Fibroblast of skin of back (primary cell): ENCODE results near the gene BMS1.
"Not testable (repeated sequence)": the region's sequence is repeated elsewhere in the genome, so short reads cannot be mapped to it uniquely, and the experiment has no call there.

Experiments used
- DNase-seq: peaks from one replicate; pipeline ENCODE4 v3.0.0-alpha.2; 2013

BMS1 gene

DNA sequence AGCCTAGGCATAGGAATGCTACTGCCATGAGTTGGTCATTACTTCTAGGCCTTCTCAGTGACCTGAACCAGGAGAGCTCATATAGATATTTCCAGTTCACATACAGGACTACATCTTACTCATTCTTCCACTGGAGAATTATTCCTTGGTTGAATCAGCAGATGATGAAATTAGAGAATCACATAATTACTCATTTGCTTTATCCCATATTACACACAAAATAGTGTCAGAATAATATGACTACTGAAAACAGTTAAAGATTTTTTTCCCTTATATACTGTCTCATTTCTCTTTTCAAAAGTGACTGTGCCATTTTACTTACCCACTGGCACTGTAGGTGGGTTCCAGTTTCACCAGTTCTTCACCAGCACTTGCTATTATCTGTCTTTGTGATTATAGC, 18.5 kb downstream of the BMS1 start:
- no peak for DNase-seq

DNA sequence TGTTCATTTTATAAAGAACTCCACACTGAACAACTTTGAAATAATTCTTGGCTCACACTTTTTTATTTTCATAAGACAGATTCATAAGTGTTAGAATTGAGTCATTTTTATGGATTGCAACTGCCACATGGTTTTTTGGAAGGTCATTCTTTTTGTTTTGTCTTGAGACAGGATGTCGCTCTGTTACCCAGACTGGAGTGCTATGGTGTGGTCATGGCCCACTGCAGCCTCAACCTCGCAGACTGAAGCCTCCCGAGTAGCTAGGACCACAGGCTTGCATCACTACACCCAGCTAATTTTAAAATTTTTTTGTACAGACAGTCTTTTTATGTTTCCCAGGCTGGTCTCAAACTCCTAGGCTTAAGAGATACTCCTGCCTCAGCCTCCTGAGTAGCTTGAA, 20.3 kb downstream of the BMS1 start:
- DNase-seq = peak; percentile 56

DNA sequence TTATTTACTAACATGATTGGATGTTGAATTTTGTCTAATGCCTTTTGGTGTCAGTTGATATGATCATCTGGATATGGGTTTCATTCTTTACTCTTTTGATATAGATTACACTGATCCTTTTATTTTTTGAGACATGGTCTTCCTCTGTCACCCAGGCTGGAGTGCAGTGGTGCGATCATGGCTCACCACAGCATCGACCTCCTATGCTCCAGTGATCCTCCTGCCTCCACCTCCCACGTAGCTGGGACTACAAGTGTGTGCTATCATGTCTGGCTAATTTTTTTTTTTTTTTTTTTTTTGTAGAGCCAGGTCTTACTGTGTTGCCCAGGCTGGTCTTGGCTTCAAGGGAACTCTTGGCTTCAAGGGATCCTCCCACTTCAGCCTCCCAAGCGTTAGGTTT, 27.1 kb downstream of the BMS1 start:
- no peak for DNase-seq

DNA sequence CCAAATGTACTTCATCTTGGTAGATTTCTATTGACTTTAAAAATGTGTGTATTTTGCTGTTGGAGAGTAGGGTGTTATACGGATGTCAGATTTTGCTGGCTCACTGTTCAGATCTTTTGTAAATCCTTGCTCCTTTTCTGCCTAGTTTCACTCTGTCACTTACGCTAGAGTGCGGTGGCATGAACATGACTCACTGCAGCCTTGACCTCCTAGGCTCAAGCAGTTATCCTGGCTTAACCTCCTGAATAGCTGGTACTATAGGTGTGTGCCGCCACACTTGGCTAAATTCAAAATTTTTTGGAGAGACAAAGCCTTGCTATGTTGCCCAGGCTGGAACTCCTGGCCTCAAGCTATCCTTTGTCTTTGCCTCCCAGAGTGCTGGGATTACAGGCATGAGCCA, 29.4 kb downstream of the BMS1 start:
- no peak for DNase-seq

DNA sequence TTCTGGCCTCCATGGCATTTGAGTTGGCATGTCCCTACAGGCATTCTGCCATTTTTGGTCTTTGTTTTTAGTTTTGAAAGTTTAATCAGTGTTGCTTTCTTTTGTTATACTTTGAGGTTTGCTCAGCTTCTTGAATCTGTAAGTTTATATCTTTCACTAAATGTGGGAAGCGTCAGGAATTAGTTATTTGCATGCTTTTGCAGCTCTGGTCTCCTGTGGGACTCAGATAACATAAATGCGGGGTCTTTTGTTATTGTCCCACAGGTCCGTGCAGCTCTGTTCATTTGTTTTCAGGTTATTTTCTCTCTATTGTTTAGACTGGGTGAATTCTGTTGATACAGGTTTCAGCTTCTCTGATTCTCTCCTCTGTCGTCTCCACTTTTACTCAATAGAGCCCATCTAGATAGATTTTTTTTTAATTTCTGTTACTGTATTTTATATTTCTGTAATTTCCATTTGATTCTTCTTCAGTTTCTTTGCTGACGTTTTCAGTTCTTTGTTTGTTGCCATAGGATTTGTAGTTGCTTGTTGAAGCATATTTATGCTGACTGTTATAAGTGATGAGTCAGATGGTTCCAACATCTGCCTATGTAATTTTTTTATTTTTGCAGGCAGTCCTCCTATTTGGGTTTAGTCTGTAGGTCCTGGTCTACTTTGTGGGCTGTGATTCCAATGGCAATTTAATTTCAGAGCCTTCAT, 31.5 kb downstream of the BMS1 start:
- not testable (repeated sequence) for DNase-seq

DNA sequence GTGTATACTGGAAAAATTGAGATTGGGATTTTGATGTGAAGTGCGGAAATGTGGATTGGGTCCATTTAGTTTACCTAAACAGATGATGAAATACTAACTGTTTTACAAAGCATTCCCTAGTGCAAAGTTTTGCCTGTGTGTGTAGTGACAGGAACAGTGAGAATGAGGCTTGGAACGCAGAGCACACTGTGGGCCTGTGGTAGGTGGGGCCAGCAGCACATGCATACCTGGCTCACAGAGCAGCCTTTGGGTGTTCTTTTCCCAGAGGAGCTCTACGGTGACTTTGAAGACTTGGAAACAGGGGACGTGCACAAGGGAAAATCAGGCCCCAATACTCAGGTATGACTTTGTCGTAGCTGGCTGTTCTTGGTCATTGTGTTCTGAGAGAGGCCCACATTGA, 33.7 kb downstream of the BMS1 start:
- not testable (repeated sequence) for DNase-seq

DNA sequence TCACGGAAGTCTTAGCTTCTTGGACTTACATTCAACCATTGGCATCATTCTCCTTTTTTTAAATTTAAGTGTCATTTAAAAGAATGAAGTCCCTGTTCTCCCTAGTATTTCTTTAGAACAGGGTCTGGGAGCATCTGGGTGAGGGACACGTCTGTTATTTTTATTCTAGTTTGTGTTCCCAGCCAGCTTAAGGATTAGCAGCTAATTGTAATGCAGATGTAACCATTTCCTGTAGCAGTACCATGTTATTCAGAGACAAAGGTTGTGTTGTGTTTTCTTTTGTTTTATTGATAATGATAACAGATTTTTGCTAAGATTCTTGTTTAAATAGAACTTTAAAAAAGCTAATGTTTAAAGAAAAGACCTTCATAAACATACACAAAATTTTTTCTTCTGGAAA, 34.3 kb downstream of the BMS1 start:
- no peak for DNase-seq

DNA sequence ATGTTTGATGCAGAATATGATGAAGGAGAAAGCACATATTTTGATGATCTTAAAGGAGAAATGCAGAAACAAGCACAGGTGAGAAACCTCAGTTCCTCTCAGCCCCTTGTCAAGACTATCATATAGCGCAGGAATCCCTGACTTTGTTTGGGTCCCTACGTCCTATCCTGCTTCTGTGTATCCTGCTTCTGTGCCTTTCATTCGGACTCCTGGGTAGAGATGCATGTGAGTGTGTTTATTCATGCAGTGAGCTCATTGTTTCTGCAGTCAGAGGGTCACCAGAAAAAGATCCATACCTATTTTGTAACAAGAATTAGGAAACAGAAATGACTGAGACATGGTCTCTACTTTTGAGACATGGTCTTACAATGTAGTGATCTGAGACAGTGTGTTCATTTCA, 34.8 kb downstream of the BMS1 start:
- DNase-seq = not testable (repeated sequence)

DNA sequence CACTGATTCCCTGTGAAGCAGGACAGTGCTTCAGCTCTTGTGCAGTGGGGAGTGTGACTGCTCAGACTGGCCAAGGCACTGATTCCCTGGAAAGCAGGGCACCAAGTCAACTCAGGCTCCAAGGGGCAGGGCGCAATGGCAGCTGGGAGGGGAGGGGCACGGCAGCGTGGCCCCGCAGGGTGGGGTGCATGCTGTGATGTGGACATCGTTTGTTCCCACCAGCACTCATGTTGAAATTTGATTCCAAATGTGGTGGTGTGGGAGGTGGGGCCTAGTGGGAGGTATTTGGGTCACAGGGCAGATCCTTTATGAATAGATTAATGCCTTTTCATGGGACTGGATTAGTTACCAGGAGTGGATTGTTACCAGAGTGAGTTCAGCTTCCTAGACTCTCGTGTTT, 44.2 kb downstream of the BMS1 start:
- not testable (repeated sequence) for DNase-seq

DNA sequence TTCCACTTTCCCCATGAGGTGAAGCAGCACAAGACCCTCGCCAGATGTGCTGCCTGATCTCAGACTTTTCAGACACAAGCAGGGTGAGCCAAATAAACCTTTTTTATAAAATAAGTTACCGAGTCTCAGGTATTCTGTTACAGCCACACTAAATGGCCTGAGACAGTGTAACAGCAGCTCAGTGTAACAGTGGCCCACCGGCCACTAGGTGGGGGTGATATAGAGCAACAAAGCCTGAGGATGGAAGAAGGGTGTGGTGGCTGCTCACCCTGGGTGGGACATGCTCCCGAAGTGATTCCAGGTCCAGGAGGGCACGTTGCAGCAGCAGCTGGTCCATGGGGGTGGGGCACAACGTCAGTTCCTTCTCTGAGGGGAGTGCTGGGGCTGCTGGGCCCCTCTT, 44.6 kb downstream of the BMS1 start:
- DNase-seq = no peak

DNA sequence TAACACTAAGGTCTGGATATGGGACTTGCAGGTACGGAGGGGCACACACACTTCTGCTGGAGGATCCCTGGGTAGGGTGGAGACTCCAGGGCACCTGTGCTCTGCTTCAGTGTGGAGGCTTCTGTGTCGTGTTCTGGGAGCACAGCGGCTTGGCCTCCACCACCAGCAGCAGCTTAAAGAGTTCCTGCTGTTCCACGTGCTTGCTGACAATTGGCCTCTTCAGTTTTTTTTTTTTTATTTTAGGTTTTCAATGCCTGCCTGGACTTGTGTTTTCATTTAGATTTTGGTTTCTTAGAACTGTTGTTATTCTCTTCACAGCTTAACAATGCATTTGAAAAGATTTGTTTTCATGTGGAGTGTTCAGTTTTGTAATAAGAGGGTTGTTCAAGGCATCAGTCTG, 45.8 kb downstream of the BMS1 start:
- not testable (repeated sequence) for DNase-seq

DNA sequence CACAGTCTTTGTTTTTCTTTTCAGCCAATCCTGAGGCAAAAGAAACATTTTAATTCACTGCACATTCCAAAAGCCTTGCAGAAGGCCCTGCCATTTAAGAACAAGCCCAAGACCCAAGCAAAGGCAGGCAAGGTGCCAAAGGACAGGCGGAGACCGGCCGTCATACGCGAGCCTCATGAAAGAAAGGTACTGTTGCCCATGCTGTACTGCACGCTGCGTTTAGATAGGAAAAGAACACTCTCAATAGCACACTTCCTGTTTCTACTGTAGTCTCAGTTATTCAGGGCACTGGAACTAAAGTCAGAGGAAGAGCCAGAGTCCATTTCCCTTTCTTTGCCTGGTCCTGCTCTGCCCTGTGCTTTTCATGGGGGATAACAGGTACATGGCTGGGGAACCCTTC, 47.6 kb downstream of the BMS1 start:
- DNase-seq = no peak

DNA sequence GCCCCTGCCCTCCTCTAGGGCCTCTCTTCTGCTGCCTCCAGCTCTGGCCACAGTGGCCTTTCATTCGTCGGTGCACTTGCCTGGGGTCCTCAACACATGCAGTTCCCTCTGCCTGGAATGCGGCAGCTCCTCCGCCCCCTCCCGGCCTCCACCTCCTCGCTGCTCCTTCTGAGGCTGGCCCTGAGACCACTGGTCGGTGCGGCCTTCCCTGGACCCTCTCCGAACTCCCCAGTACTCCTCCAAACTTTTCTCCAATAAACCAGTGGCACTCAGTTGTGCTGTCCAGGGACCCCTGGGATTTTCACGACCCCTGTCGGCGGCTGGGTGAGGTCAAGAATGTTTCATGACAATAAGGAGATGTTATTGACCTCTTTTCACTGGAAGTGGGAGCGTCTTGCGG, 53.5 kb downstream of the BMS1 start:
- no peak for DNase-seq

DNA sequence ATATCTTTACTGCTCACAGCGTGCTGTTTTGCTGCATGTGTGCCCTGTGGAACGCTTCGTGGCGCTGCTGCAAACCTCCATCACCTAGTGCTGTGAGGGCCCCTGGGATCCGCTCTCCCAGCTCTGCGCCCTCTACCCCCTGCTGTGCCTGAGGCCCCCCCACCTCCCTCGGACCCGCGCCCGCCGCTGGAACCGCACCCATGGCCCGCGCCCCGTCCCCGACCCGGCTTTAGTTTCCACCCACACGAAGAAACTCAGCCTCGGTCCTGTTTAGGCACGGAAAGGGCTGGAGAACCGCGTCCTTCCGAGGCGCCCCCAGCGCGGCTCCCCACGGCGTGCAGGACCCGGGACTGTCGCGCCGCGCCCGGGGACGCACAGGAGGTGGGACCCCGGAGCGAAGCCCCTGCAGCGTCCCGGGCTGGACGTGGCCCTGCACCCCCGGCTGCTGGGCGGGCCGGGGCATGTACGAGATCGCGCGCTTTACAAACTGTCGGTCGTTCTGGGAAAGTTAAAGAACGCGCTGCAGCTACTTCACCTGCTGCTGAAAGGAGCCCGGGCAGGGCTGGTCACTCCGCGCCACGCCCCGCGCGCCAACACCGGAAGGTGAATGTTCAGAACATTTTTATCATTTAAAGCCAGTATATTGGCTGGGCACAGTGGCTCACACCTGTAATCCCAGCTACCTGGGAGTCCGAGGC, 54.3 kb downstream of the BMS1 start:
- peak; percentile 3 for DNase-seq

DNA sequence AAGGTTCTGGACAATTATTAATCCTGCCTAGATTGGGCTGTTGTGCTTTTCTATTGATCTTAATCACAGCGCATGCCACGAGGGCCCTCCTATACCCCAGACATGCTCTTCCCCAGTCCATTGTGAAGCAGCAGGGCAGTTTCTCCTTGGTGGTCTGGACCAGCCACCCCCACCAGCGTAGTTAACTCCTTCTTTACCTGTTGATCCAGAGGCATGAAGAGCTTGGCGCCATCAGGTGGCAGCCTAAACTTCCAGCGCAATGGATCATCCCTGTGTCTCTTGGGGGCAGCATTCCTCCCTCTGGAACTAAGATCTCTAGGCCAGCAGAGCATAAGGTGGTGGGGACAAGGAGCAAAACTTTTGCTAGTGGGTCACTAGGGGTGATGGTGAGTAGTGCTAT, 62.2 kb downstream of the BMS1 start:
- DNase-seq = not testable (repeated sequence)

DNA sequence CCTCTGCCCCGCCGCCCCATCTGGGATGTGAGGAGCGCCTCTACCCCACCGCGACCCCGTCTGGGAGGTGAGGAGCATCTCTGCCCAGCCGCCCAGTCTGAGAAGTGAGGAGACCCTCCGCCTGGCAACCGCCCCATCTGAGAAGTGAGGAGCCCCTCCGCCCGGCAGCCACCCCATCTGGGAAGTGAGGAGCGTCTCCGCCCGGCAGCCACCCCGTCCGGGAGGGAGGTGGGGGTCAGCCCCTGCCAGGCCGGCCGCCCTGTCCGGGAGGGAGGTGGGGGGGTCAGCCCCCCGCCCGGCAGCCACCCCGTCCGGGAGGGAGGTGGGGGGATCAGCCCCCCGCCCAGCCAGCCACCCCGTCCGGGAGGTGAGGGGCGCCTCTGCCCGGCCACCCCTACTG, 64.7 kb downstream of the BMS1 start:
- DNase-seq = not testable (repeated sequence)

DNA sequence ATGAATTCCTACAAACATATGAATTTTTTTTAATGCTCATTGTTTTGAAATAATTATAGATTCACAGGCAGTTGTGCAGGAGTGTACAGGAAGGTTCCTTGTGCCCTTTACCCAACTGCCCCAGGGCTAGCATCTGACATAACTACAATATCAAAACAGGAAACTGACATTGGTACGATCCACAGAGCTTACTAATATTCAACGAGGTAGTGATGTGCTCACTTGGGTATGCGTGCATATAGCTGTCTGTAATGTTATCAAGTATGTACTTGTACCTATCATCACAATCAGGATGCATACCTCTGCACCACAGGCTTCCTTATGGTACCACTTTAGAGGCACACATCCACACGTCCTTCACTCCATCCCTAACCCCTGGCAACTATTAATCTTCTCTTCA, 68.3 kb downstream of the BMS1 start:
- DNase-seq = no peak

DNA sequence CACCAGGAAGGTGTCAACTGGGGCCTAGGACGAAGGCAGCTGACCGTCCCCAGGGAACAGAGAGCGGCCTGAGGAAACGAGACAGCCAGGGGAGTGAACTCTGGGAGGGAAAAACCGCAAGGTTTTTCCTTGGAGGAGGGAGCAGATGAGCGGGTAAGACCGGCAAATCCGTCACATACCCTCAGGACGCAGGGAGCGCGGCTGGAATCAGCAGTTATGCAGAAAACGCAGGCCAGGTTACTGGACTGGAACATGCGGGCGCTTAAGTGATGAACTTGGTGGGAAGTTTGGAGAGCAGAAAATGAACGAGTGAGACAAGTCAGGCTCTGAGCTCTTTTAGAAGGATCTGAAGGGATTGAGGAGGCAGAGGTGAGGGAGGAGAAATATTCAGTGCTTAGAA, 76.7 kb downstream of the BMS1 start:
- DNase-seq = no peak

DNA sequence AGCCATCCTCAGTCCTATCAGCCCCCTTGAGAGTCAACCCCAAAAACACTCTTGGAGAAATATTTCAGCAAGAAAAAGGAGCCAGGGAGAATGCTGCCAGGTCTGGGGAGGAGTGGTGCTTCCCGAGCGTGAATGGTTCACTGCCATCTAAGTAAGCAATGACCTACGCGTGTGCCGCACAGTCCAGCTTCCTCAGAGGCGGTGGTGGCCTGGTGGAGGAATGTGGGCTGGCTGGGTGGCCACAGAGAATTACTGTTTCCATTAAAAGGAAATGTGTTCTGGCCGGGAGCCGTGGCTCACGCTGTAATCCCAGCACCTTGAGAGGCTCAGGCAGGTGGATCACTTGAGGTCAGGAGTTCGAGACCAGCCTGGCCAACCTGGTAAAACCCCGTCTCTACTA, 77.4 kb downstream of the BMS1 start:
- DNase-seq = not testable (repeated sequence)

DNA sequence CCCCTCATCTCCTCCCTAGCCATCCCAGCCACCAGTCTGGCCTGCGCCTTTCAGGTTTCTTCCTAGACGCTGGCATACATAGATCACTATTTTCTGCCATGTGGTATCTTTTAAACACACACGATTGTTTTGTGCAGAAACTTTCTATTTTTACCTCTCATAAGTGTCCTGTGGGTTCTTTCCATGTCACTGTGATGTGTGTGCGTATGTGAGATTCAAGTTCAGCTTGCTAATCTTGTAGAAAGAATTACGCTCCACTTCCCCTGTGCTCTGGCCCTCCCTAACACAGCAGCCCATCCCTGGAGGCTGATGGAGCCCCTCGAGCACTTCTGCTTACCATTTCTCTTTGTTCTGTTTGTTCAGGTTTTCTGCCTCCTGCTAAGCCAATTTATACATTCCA, 80.2 kb downstream of the BMS1 start:
- DNase-seq = not testable (repeated sequence)

DNA sequence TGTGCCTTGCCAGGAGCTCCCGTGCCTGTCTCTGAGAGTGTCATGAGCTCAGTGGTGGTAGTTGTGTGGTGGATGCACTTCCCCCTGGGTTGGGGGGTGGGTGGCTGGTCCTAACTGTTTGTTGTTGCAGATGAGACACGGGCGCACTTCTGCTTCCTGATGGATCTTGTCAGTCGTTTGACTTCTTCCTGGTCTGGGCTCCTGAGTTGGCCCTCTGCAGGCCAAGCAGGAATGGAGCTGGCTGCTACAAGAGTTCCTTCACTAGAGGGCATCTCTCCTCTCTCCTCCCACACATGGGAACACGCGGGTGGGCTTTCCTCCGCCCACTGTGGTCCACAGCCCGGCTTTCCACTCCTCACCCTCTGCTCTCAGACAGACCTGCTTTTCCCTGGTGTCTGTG, 82.0 kb downstream of the BMS1 start:
- DNase-seq = no peak

DNA sequence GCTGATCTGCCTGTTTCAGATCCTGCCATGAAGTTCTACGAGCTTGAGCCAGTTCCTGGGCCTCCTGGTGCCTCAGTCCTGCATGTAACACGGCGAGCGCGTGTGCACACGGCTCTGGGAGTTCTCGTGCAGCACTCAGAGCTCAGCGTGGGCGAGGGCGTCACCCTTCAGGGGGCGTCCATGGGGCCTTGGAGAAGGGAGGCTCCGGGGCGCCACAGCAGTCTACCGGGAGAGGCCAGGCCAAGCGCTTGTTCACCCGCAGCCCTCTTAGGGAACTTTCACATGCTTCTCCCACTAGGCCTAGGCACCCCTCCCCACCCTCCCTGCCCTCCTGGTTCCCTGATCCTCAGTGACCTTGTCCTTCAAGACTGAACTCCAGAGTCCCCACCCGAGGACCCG, 83.1 kb downstream of the BMS1 start:
- no peak for DNase-seq

DNA sequence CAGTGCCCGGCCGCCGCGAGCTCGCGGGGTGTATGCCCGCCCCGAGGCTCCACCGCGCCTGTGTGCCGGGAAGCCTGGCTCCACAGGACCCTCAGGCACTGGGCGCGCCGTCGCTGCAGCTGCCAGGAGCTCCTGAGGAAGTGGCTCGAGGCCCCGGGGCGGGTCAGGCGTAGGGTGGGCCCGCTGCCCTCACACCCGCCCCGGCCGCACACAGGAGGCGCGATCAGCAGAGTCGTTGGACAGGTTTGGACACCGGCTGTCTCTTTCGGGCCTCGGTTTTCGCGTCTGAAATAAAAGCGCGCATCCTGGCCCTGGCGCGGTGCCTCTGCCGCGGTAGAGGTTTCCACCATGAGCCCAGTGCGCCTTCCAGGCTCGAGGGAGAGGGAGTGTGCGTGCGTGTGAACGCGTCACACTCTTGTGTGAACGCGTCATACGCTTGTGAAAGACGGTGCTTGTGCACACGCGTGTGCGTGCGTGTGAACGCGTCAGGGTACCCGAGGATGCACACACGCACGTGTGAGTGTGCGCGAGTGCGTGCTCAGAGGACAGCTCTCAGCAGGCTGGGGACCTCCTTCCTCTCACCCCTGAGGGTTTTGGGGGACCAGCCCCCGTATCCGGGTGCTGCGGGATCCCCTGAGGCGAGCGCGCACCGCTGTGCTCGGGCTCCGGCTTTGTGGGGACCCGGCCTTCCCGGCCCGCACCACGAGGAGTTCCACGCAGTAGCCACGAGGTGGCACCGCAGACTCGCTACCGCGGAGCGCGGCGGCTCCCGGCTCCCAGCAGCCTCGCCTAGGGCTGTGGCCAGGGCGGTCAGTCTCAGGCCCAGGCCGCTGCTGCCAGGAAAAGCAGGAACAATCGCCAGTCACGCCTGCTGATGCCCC, 83.8 kb downstream of the BMS1 start:
- peak; percentile 59 for DNase-seq

DNA sequence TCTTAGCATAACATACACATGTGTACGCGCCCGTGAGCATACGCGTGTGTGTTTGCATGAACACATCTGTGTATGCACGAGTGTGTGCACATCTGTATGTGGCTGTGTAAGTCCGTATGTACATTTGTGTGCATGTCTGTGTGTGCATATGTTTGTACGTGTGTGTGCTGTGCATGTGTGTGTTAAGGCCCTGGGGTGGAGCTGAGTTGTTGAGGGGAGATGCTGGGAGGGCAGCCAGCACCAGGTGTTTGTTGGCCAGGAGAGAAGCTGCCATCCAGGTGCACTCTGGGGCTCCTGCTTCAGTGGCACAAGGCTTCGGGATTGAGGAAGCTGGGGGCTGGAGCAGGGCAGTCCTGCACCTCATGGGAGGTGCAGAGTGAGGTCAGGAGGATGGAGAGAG, 85.0 kb downstream of the BMS1 start:
- no peak for DNase-seq
